H1 (cell line): Measurements from ENCODE around the gene ZNF407. TPM values are rescaled to one million over a fixed set of nuclear protein-coding genes. Genes with fewer than 3 reads are reported as not detected.

Experiments
- CREB1 ChIP-seq: IDR thresholded peaks from 2 replicates; pipeline ENCODE4 v1.6.1; 2012; ENCODE audit warnings: inconsistent platforms
- RFX5 ChIP-seq: IDR thresholded peaks from 2 replicates; pipeline ENCODE4 v1.6.1; 2011; ENCODE audit warnings: low read depth, low read length, improper control_type of control experiment, borderline replicate concordance
- SUZ12 ChIP-seq: fragments of 200-600 bp; sonication (generic); IDR thresholded peaks from 2 replicates; pipeline ENCODE4 v1.6.1; 2012; ENCODE audit warnings: mild to moderate bottlenecking, inconsistent platforms, low read length, moderate library complexity, mixed read lengths
- TBP ChIP-seq: IDR thresholded peaks from 2 replicates; pipeline ENCODE4 v1.6.1; 2011; ENCODE audit warnings: low read depth, low read length, improper control_type of control experiment
- YY1 ChIP-seq: IDR thresholded peaks from 2 replicates; pipeline ENCODE4 v1.6.1; 2011; ENCODE audit warnings: low read depth, mild to moderate bottlenecking, low read length
- polyA plus RNA-seq, 7 experiments: library from polyadenylated mRNA; depleted of rRNA in 3 of 7; stranded (reverse) in 5 of 7; unstranded in 2 of 7; fragments of >200 nt in 5 of 7; fragments of 200-250 nt in 2 of 7; gene quantifications; 1 replicate in 5 of 7; 2 replicates in 1 of 7; 4 replicates in 1 of 7; pipeline versions ENCODE4 v1.2.1 to v1.2.3, GENCODE V29; 2011 to 2013; ENCODE audit warnings: missing spikeins in 2 of 7, mixed read lengths in 2 of 7
- total RNA-seq: library from RNA; stranded (reverse); fragmentation: NEBNext Ultra II Directional; extraction: Animal tissue kit (Norgen Biotek cat#: 25700); gene quantifications from 2 replicates; pipeline ENCODE4 v1.2.1, GENCODE V29; 2021
- TF ChIP-seq, protein P1 (sequence below): IDR thresholded peaks from 2 replicates; pipeline ENCODE4 v1.6.1; 2012; ENCODE audit warnings: low read length, inconsistent platforms

ZNF407 gene
- total and polyA plus RNA-seq, 2 of the 8 experiments (the other 6 are each of a cell fraction or from before 2014, with no cell fraction given), result 1.5 to 6.8 TPM

DNA sequence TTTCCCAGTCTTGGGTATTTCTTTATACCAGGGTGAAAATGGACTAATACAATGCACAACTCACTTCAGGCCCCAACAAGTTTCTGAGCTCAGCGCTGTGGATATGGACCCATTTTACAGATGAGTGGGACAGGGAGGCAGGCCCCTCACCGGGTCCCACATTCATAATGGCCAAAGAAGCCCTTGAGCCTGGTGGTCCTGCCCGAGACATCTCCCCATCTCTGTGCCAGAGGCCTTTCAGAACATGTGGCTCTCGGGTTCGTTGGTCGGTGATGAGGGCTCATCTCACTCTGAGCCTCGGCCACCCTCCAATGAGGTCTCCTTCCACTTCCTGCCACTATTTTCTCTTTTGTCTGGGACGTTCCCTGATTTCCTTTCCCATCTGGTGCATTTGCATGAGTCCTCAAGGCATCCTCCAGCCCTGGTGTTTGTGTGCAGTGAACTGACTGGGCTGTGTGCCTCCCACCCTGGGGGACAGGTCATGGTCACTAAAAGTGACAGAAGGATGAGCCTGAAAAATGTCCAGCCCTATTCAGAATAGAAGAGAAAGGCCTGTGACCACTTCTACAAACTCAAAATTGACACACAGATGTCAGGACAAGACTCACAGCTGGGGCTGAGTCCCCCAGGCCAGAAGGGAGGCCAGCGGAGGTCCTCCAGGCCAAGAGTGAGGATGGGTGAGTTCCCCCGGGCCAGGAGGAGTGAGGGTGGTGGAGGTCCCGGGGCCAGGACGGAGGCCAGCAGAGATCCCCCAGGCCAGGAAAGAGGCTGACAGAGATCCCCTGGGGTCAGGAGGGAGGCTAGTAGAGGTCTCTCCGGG, 476.7 kb downstream of the ZNF407 start (continued):
- TF ChIP-seq RFX5 (no peak), YY1 (no peak), CREB1 (no peak), TBP (no peak), SUZ12 (no peak)
- TF ChIP-seq, protein P1, sequence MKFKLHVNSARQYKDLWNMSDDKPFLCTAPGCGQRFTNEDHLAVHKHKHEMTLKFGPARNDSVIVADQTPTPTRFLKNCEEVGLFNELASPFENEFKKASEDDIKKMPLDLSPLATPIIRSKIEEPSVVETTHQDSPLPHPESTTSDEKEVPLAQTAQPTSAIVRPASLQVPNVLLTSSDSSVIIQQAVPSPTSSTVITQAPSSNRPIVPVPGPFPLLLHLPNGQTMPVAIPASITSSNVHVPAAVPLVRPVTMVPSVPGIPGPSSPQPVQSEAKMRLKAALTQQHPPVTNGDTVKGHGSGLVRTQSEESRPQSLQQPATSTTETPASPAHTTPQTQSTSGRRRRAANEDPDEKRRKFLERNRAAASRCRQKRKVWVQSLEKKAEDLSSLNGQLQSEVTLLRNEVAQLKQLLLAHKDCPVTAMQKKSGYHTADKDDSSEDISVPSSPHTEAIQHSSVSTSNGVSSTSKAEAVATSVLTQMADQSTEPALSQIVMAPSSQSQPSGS, result no peak
